Spleen (tissue), 7 donors: ENCODE data around the gene OR6B3.

Experiments
- CTCF ChIP-seq, 11 experiments: fragments of 200-600 bp in 7 of 11; fragments of 450-650 bp in 4 of 11; sonication (generic) in 4 of 11; IDR thresholded peaks in 8 of 11; conservative IDR thresholded peaks in 3 of 11; 1 replicate in 7 of 11; 2 replicates in 4 of 11; pipeline versions ENCODE4 v1.4.0 to v1.8.0; 2016 to 2021; ENCODE audit warnings: antibody characterized with exemption in 11 of 11, inconsistent platforms in 4 of 11, mild to moderate bottlenecking in 1 of 11
- POLR2A ChIP-seq, 3 donors: fragments of 450-650 bp; IDR thresholded peaks; one replicate each; pipeline ENCODE4 v1.5.1; 2017; ENCODE audit warnings: antibody characterized with exemption in 3 of 3, mild to moderate bottlenecking in 1 of 3
- POLR2AphosphoS5 ChIP-seq, 3 donors: sonication (generic); formaldehyde crosslinking; IDR thresholded peaks; one replicate each; pipeline ENCODE4 v1.5.1; 2017; ENCODE audit warnings: antibody characterized with exemption in 3 of 3
- donor health status: DM: no; HTN: no; CAD: no; lungs with moderate emphysema.
- donor health status: DM: no; HTN: no; CAD: no.
- donor health status: DM: no; HTN: no; CAD: no.

- TF ChIP-seq POLR2AphosphoS5 (IDR thresholded peaks at IDR 0.05) (no peak), CTCF (IDR thresholded peaks at IDR 0.05 in 8 of 11, conservative IDR thresholded peaks at IDR 0.05 in 3 of 11) (no peak), POLR2A (IDR thresholded peaks at IDR 0.05) (no peak)
Observed at GRCh38 chr2:240041363-240041762, 12.0 kb downstream of the OR6B3 start.
